Measurements from ENCODE around the gene TACR3. TPM values are rescaled to one million over a fixed set of nuclear protein-coding genes. Genes with fewer than 3 reads are reported as not detected.

The TACR3 gene
- total and polyA plus RNA-seq, 9 of the 15 experiments (the other 6 are each of a cell fraction or from before 2014, with no cell fraction given), result not detected

- no peak for TF ChIP-seq ZKSCAN3 (CRISPR knock-in tag; IDR thresholded peaks at IDR 0.05)
These were observed 85.5 kb downstream of the TACR3 start (continued) for GRCh38 chr4:103634236-103634635.

GRCh38 chr4:103626296-103626695 is 93.5 kb downstream of the TACR3 start:
- DNase-seq (ENCODE audit: extremely low read depth in 1 of 4, low spot score in 3 of 4), result no peak
- intact Hi-C loops (cut with micrococcal nuclease), result no loop called here
- H3K9me1 ChIP-seq (ENCODE audit: control insufficient read depth, insufficient read depth, low read length), result no peaks in the 10 kb centered on the region
- no peaks in the 10 kb centered on the region; the same call in 1 of the 2 replicates for H3K9me3 ChIP-seq (replicated peaks; ENCODE audit: control insufficient read depth, insufficient read depth, low read depth, low read length)
- no peak overlapping the region for H3K4me3 ChIP-seq
- BruUV-seq (replicated peaks), result no TSS peak
- no peaks in the 10 kb centered on the region for H4K20me1 ChIP-seq (replicated peaks; ENCODE audit: control insufficient read depth, insufficient read depth, low read length)
- no peak overlapping the region for H3K27ac ChIP-seq (ENCODE audit: extremely low read depth, low read depth, low read length)
- no peak for FAIRE-seq
- H2AFZ ChIP-seq (ENCODE audit: low read depth, low read length), result no peak overlapping the region
- CTCF ChIA-PET (ENCODE audit: low intra/inter-chr PET ratio), result no interaction called here
- no peaks in the 10 kb centered on the region for H3K79me2 ChIP-seq (ENCODE audit: control insufficient read depth, insufficient read depth, low read length)
- POLR2A ChIA-PET, result no interaction called here
- no peak overlapping the region for H3K9ac ChIP-seq (ENCODE audit: insufficient read depth in 1 of 2, low read depth in 2 of 2, low read length in 2 of 2)
- no peaks in the 10 kb centered on the region for H3K4me1 ChIP-seq (replicated peaks in 1 of 2; ENCODE audit: control insufficient read depth in 2 of 2, insufficient read depth in 2 of 2, low read length in 2 of 2)
- H3K4me2 ChIP-seq (ENCODE audit: insufficient read depth, low read length), result no peak overlapping the region
- no peaks in the 10 kb centered on the region for H3K27me3 ChIP-seq (ENCODE audit: control insufficient read depth in 2 of 2, insufficient read depth in 2 of 2, low read length in 2 of 2)
- no peak for ATAC-seq
- no peaks in the 10 kb centered on the region for H3K36me3 ChIP-seq (ENCODE audit: control insufficient read depth, insufficient read depth, low read length)
- TF ChIP-seq ASH1L (IDR thresholded peaks at IDR 0.05; ENCODE audit: borderline replicate concordance, low read depth, partially characterized antibody) (no peak), CREB3L1 (IDR thresholded peaks at IDR 0.05; ENCODE audit: borderline replicate concordance, low read depth) (no peak), ILF3 (IDR thresholded peaks at IDR 0.05; ENCODE audit: borderline replicate concordance) (no peak), ZZZ3 (IDR thresholded peaks at IDR 0.05) (no peak), HDAC8 (tag; IDR thresholded peaks at IDR 0.05) (no peak), STAG1 (CRISPR knock-in tag; IDR thresholded peaks at IDR 0.05; ENCODE audit: borderline replicate concordance) (no peak), NFE2 (IDR thresholded peaks at IDR 0.05; ENCODE audit: low read depth) (no peak), ZNF124 (CRISPR knock-in tag; IDR thresholded peaks at IDR 0.05) (no peak), ZNF431 (CRISPR knock-in tag; IDR thresholded peaks at IDR 0.05) (no peak), PRMT5 (CRISPR knock-in tag; IDR thresholded peaks at IDR 0.05) (no peak), MTA2 (IDR thresholded peaks at IDR 0.05; ENCODE audit: low read depth) (no peak), TEAD1 (CRISPR knock-in tag; IDR thresholded peaks at IDR 0.05) (no peak), NFXL1 (CRISPR knock-in tag; IDR thresholded peaks at IDR 0.05) (no peak), RBM39 (optimal IDR thresholded peaks at IDR 0.05; ENCODE audit: low read depth, low read length) (no peak), MAFK (IDR thresholded peaks at IDR 0.05; ENCODE audit: low read length) (no peak), ZNF316 (IDR thresholded peaks at IDR 0.05) (no peak), SMAD4 (CRISPR knock-in tag; conservative IDR thresholded peaks at IDR 0.05) (no peak), PREB (CRISPR knock-in tag; IDR thresholded peaks at IDR 0.05) (no peak)
- in situ Hi-C loops (cut with MboI), result no loop called here
- 2% methylated on average over 6 of the region's 6 CpGs for WGBS (ENCODE audit: insufficient coverage, low coverage, missing lambda C conversion rate)
